Measurements from ENCODE around the gene MRE11.
A peak's percentile ranks its signal among the peaks of the same experiment; 100 is the strongest.

MRE11 gene

GRCh38 chr11:94528551-94528950 lies 34.9 kb upstream of the MRE11 start:
- TF ChIP-seq ZFX (IDR thresholded peaks at IDR 0.05) (no peak), CTCF (conservative IDR thresholded peaks at IDR 0.05) (no peak)
- no peak overlapping the region for H3K27ac ChIP-seq

GRCh38 chr11:94526645-94527438 lies 33.2 kb upstream of the MRE11 start:
- TF ChIP-seq CTCF (conservative IDR thresholded peaks at IDR 0.05) (no peak), ZFX (IDR thresholded peaks at IDR 0.05) (no peak)
- H3K27ac ChIP-seq = no peak overlapping the region

GRCh38 chr11:94525546-94526324 lies 32.1 kb upstream of the MRE11 start:
- no peak for TF ChIP-seq ZFX (IDR thresholded peaks at IDR 0.05)
- TF ChIP-seq CTCF (conservative IDR thresholded peaks at IDR 0.05) = no peak
- H3K27ac ChIP-seq = no peak overlapping the region

- no peak overlapping the region for H3K27ac ChIP-seq
- TF ChIP-seq CTCF (conservative IDR thresholded peaks at IDR 0.05) (no peak), ZFX (IDR thresholded peaks at IDR 0.05) (no peak)
Measured at GRCh38 chr11:94524341-94524740, 30.7 kb upstream of the MRE11 start.

- no peak overlapping the region for H3K27ac ChIP-seq
- TF ChIP-seq ZFX (IDR thresholded peaks at IDR 0.05) (no peak), CTCF (conservative IDR thresholded peaks at IDR 0.05) (peak; percentile 53)
Measured at GRCh38 chr11:94521684-94522083, 28.0 kb upstream of the MRE11 start.

GRCh38 chr11:94519478-94520084 lies 25.9 kb upstream of the MRE11 start:
- H3K27ac ChIP-seq = no peak overlapping the region
- TF ChIP-seq CTCF (conservative IDR thresholded peaks at IDR 0.05) (peak; percentile 88), ZFX (IDR thresholded peaks at IDR 0.05) (no peak)

- no peak overlapping the region for H3K27ac ChIP-seq
- no peak for TF ChIP-seq ZFX (IDR thresholded peaks at IDR 0.05)
- TF ChIP-seq CTCF (conservative IDR thresholded peaks at IDR 0.05) = no peak
Measured at GRCh38 chr11:94518300-94518699, 24.7 kb upstream of the MRE11 start.

All from C4-2B (cell line).